ENCODE measurements around the gene EZR.

GRCh38 chr6:158850807-158851115 lies 31.6 kb upstream of the EZR start:
- TF ChIP-seq, protein P1, sequence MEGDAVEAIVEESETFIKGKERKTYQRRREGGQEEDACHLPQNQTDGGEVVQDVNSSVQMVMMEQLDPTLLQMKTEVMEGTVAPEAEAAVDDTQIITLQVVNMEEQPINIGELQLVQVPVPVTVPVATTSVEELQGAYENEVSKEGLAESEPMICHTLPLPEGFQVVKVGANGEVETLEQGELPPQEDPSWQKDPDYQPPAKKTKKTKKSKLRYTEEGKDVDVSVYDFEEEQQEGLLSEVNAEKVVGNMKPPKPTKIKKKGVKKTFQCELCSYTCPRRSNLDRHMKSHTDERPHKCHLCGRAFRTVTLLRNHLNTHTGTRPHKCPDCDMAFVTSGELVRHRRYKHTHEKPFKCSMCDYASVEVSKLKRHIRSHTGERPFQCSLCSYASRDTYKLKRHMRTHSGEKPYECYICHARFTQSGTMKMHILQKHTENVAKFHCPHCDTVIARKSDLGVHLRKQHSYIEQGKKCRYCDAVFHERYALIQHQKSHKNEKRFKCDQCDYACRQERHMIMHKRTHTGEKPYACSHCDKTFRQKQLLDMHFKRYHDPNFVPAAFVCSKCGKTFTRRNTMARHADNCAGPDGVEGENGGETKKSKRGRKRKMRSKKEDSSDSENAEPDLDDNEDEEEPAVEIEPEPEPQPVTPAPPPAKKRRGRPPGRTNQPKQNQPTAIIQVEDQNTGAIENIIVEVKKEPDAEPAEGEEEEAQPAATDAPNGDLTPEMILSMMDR (IDR thresholded peaks at IDR 0.05): no peak
- TF ChIP-seq POLR2A (IDR thresholded peaks at IDR 0.05): no peak

Measured in Peyer's patch (tissue), 4 donors.